Measurements from ENCODE around the gene HIVEP3.

Gene HIVEP3

DNA sequence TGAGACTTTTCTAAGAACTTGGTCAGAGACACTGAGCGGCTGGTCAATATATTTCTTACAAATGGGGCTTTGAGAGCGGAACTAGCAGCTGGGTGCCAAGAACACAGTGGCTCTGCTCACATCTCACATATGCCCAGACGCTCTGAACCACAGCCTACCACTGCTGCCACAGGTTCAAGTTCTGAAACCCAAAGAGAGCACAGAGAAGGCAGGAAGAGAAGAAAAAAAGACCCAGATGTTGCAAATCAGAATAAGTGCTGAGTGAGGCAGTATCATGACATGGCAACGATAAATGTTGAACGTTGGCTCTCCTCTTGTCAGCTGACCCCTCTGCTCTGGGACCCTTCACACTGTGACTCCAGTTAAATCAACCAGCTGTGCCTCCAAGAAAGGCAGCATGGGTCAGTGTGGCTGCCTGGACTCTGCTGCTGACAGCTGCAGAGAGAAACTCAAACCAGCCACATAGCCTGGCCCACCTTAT lies 26.4 kb downstream of the HIVEP3 start:
- DNase-seq: no peak

DNA sequence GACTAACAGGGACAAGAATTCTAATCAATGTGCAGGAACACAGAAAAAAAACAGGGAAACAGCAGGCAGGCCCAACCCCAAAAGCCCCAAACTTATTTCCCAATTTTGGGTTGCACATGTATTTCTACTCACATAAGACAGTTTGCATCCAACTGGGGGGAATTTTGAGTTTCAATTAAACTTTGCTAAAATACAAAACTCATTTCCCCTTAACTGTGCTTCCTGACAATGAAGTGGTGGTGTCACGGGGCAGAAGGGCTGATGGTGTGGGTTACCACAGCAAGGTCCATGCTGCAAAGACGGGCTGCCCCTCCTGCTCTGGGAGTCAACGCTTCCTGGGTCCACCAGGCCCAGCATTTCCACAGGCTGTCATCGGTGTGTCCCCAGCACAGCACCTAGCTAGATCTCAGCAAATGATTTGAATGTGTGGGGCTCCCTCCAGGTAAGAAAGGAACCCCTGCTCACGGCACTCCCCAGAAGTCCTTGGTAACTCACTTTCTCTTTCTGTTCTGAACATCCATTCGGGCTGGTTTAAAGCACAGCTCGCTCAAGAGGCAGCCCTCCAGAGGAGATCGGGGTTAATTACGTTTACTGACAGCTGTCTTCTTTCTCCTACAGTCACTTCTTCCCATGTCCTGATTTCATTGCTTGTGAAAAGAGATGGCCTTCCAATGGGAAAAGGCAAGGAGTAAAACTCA lies 27.4 kb downstream of the HIVEP3 start:
- DNase-seq: peak; percentile 32

DNA sequence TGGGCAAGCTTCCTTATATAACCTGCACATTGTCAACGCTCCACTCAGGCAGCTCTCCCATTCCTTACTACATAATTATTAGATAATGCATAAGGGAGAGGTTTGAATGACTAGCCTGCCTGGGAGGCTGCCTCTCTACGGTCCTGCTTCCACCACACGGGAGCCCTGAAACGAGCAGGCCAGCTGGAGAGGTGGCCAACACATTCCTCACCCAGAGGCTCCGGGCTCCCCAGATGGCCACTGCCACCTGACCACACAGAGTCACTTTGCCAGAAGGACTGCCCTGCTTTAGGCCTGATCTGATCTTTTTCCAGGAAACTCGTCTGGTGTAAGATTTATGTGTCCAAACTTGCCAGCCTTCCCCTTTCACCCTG lies 27.9 kb downstream of the HIVEP3 start:
- DNase-seq: no peak

DNA sequence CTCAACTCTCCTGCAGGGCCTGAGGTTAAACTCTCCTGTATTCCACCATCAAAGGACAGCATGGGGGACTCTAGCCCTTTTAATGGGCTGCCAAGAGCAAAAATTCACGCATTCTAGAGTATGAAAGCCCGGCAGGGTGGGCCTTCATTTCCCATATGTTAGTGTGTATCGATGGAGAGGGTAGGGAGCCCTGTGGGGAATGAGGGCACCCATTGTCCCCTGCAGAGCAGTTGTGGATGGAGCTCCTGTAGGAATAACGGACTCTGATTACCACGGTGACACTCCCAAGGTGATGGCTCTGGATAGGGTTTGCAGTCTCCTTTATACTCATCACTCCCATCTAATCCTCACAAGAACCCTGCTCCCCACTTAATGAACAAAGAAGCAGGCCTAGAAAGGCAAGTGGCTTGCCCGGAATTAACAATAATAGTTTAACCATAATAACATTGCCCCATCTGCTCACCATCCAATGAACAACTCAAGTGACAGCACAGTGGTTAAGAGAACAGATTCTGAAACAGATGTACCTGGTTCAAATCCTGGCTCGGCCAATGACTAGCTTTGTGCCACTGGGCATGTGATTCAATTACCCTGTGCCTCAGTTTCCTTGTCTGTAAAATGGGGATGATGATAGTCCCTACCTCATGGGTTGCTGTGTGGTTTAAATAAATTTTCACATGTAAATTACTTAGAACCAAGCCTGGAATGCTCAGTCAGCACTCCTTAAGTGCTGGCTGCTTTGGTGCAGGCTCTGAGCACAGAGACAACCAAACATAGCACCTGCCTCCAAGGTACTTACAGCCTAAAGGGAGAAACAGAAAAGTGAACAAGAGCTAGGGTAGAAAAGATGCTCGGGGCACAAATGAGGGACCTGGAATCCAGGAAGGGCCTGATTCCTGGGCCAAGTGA lies 29.0 kb downstream of the HIVEP3 start:
- DNase-seq: no peak

DNA sequence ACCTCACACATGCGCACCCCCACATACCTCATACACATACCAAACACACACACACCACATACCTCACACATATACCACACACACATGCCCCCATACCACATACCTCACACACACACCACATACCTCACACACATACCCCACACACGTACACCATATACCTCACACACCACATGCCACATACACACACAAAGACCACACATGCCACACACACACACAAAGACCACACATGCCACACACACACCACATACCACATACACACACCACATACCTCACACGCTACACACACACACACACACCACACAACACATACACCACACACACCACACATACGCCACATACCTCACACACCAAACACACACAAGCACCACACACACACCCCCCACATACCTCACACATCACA lies 30.0 kb downstream of the HIVEP3 start:
- no peak for DNase-seq

DNA sequence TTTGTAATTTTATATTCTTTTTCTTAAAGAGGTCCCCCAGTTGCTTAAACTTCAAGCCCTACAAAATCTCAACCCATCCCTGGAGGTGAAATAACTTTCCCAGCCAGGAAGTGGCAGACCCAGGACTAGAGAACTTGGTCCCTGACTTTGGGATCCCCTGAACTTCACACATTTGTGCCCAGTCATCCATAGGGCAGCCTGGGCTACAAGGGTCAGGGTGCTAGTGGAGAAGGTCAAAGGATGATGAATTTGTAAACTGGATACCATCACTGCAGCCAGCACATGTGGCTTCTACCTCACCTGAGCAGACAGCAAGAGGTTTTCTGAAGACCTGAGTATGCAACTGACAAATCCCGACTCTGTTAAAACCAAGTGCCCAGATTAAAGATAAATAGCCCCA lies 31.4 kb downstream of the HIVEP3 start:
- no peak for DNase-seq

GRCh38 chr1:41884256-41885230 lies 34.2 kb downstream of the HIVEP3 start:
- DNase-seq: no peak

DNA sequence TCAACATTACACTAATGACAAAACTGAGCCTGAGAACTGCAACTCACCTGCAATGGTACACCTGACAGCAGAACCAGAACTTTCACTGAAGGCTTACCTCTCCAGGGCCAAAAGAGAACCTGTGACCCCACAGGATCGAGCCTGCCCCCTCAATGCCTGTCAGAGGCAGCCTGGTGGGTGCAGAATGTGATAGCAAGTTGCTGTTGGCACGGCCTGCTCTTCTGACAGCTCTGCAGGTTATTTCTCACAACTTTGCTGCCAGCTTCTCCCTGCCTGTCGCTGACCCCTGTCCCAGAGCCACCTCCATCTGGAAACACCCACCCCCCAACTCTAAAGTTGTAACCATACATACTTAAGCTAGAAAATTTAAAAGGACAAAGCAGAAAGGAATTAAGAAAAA lies 35.2 kb downstream of the HIVEP3 start:
- DNase-seq: no peak

GRCh38 chr1:41882486-41882885 lies 36.2 kb downstream of the HIVEP3 start:
- no peak for DNase-seq

DNA sequence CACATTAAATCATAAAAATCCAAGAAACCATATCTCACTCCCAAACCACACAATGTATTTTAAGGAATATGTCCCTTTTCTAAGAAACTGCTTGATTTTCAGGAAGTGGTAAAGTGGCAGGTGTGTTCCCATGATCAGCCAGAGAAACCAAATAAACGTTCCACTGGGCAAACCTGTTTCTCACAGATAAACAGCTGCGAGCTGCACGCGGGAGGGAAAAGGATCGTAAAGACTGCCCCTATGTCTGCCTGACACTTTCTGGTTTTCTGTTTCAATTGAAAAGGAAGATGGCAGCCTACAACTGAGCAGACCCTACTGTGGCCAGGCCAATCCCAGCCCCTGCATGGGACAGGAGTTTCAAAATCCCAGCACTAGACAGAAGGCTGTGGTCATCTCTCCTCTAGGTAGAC lies 36.6 kb downstream of the HIVEP3 start:
- no peak for DNase-seq

GRCh38 chr1:41880950-41881885 lies 37.5 kb downstream of the HIVEP3 start:
- no peak for DNase-seq

GRCh38 chr1:41880261-41880660 lies 38.5 kb downstream of the HIVEP3 start:
- no peak for DNase-seq

DNA sequence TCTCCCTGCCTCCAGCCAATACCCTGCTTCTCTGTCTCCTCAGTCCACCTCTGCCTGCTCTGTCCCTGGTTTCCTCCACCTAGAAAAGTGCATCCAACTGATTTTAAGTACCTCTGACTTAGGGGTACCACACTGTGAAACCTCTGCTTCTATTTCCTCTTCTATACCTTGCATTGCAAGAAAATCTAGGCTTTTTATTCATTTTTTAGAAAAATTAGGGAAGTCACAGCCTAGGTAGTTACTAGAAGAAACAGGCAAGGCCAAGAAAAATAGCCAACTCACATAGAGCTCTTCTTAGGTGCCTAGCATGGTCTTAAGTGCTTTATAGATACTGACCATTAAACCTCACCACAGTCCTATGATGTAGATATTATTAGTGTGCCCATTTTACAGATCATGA lies 39.1 kb downstream of the HIVEP3 start:
- no peak for DNase-seq

GRCh38 chr1:41878911-41879310 lies 39.8 kb downstream of the HIVEP3 start:
- no peak for DNase-seq

DNA sequence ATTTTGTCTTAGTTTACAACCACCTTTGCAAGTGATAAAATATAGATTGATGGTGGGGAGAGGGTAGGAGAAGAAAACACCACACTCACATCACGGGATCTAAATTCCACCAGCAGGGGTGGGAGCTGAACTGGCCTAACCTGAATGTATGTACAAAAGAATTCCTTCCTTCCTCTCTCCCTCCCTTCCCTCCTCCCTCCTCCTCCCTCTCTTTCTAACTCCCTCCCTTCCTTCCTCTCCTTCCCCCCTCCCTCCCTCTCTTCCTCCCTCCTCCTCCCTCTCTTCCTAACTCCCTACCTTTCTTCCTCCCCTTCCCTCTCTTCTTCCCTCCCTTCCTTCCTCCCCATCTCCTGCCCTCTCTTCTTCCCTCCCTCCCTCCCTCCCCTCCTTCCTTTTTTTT lies 40.2 kb downstream of the HIVEP3 start:
- DNase-seq: no peak

- DNase-seq: no peak
Measured at GRCh38 chr1:41876576-41877445, 41.9 kb downstream of the HIVEP3 start.

DNA sequence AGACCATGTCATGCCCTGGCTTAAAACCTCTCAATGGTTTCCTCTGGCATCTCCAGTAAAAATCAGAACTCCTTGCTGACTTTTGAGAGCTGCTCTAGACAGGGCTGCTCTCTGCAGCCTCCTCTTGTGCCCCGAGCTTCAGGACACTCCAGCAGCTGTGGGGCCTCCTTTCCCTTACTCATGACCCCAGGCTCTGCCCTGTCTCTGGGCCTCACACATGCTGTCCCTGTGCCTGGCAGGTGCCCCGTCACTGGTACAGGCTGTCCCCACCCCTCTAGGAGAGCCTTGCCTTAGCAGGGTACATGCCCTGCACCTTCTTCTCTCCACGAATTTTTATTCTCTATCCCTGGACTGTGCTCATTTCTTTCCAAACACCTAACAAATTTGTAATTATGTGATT lies 43.2 kb downstream of the HIVEP3 start:
- DNase-seq: no peak

GRCh38 chr1:41874903-41875411 lies 43.8 kb downstream of the HIVEP3 start:
- no peak for DNase-seq

- DNase-seq: no peak
Measured at GRCh38 chr1:41874151-41874719, 44.5 kb downstream of the HIVEP3 start.

DNA sequence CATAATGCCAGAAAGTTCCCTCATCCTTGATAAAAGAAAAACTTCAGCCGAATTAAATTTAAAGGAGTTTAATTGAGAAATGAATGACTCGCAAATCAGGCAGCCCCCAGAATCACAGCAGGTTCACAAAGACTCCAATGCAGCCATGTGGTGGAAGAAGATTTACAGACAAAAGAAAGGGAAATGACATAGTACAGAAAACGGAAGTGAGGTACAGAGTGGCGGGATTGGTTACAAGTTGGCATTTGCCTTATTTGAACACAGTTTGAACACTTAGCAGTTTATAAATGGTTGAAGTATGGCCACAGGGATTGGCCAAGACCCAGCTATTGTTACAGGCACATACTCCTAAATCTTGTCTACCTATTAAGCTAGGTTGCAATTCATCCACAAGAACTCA lies 46.6 kb downstream of the HIVEP3 start:
- DNase-seq: no peak
